GM21367 (cell line): ENCODE data around the gene KDM2B.

ENCODE experiments used
- ATAC-seq: cut with Tn5 transposase; IDR thresholded peaks from one replicate; pipeline ENCODE4 v1.9.1; 2021; ENCODE audit not compliant: unreplicated experiment

The KDM2B gene

DNA sequence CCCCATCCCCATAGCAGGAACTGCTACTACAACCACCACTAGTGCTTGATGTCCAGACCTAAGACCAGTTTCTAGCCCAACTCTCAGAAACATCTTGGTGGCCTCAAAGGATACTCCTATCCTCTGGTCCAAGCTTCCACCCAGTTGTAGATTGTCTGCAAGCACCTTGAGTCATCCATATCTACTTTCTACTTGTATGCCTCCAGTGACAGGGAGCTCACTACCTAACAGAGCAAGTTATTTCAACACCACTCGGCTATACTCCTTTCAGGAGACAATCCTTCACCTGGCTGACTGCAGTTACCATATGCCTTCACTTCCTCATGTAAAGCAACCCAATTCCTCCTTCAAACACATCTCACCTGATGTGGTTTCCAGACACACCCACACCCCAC lies 49.5 kb downstream of the KDM2B start:
- ATAC-seq, result no peak

DNA sequence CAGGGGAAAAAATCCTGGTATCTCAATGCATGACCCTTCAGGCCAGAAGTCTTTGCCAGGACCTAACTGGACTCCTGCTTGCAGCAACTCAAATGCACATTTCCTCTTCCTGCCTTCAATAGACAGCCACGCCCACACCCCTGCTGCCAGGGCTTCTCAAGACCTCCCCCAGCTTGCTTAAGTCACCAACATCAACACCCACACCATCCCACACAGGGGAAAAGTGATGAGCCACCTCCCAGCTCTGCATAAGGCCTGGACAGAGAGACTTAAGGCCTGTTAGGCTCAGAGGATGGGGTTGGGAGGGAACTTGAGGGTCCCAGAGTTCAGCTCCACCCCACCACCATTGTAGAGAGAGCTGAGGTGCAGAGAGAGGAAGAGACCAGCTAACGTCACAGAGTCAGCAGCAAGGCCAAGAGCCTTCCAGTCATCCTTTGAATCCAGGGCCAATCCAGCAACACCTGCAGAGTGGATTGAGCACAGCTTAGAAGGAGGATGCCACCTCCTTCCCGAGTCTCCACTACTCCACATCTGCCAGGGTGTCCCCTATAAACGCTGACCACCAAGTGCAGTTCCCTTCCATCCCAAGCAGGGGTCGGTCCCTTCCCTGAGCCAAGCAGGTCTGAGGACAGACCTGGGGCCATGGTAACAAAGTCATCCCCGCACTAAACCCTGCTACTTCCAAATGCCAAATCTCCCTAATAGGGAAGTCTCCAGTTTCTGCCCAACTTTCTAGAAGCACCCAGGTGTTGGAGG lies 50.0 kb downstream of the KDM2B start:
- no peak for ATAC-seq

DNA sequence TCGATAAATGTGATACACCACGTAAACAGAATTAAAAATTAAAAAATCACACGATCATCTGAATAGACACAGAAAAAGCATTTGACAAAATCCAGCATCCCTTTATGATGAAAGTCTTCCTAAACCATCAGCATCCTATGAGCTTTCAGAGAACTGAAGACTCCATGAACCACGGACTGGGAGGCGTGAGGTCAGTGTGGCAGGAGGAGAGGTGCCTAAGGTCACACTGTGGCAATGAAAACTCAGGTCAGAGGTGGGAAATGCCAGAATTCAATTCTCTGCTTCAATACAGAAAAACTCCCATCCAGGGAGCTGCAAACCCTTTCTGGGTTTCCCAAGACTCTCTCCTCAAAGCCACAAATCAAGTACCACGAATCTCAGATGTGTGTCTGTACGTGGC lies 51.6 kb downstream of the KDM2B start:
- ATAC-seq, result no peak

DNA sequence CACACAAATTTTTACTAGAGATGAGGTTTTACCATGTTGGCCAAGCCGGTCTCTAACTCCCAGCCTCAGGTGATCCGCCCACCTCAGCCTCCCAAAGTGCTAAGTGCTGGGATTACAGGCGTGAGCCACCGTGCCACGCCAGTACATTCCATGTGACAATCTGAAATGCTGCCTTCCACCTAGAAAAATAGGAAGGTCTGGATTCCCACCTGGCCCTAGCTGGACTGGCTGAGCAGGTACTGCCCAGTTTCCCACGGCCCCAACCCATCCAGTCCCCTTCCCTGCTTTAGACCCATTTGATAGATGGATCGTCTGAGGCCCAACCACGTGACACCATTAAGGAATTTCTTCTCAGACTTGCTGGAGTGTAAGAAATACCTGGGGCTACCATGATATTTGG lies 55.4 kb downstream of the KDM2B start:
- ATAC-seq, result no peak

DNA sequence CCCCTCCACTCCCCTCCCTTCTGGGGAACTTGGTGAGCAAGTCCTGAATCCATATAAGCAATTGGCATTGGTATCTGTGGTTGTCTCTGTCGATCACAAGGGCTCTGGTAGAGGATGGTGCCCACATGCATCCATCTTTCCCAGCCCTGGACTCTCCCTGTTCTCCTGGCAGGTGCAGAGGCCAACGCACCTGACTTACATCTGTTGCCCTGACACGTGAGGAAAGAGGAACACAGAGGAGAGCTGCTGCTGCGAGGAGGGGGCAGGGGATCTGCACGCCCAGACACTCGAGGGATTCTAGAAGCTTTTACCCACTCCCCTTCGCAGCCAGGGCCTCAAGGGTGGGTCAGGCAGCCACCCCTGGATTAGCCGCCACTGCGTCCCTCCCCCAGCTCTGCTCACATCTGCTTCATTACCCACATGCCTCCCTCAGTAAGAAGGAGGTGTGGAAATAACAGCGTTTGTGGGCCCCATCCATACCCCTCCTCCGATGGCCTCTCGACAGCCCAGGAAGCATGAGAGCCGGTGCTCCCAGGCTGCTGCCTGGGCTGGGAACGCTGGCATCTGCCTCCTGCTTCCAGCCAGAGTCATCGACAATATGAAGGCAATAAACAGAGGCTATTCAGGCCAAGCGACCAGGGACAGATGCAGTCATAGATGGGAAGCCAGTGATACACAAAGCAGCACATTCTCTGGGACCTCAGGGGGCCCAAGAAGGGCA lies 56.5 kb downstream of the KDM2B start:
- no peak for ATAC-seq

DNA sequence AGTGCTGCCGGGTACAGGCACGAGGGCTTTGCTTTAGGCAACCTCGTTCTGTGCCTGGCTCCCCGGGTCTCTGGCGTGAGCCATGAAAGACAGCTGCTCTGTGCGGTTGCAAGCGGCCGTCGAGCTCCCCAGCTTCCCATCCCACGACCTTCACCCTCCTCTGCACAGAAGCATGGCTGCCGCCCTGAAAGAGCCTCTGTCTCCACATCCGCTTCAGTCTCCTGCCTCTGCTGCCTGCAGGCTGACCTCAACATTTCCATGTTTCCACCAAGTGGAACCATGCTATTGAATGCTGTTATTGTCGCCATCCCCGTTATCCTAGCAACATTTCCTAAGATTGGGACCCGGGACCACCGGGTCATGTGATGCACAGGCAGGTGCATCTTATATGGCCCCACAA lies 57.1 kb downstream of the KDM2B start:
- ATAC-seq, result no peak

DNA sequence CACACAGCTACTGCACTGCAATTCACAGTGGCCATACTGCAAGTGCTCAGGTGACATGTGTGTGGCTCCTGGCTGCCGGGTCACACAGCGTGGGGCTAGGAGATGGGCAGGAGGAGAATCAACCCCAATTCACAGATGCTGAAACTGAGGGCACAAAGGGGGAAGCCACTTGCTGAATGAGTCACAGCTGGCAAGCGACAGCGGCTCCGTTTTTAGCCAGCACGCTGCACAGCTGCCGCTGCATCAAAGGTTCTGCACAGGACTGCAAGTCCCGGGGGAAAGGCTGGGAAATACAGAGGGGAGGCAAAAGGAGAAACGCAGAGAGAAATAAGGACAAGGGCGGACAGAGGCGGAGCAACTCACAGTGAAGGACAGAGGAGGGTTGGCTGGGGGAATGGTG lies 57.9 kb downstream of the KDM2B start:
- no peak for ATAC-seq

DNA sequence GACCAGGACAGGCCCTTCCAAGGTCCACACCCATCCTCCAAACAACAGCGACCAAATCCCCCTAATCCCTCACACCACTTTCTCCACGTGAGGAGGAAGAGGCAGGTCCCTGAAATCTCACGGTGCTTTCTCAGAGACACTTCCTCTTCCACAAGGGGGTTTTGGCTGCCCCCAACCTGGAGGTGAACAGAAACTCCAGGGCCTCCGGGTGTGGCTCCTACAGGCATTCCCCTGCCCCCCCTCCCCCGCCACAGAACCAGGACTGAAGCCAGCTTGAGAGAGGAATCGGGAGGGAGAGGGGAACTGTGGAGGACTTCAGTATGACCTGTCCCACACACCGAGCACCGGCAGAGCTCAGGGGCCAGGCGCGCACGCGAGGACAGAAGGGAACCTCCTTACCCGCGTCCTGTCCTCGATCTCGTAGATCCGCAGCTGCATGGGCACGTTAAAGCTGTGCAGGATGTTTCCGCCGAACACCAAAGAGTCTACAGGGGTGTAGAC lies 60.2 kb downstream of the KDM2B start:
- no peak for ATAC-seq

DNA sequence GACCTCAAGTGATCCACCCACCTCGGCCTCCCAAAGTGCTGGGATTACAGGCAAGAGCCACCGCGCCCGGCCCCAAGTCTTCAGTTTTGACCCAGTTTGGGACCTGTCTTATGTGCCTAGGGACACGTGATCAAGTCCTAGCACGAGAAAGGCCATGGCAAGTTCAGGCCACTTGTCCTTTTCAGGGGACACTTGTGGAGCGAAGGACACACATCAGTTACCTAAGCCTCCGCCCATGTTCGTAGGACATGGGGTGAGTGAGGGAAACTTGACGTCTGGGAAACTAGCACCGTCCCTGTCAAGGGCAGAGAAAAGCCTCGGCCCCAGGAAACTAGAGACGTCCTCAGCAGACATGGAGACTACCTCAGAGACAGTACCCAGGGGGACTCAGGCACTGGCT lies 60.7 kb downstream of the KDM2B start:
- no peak for ATAC-seq

DNA sequence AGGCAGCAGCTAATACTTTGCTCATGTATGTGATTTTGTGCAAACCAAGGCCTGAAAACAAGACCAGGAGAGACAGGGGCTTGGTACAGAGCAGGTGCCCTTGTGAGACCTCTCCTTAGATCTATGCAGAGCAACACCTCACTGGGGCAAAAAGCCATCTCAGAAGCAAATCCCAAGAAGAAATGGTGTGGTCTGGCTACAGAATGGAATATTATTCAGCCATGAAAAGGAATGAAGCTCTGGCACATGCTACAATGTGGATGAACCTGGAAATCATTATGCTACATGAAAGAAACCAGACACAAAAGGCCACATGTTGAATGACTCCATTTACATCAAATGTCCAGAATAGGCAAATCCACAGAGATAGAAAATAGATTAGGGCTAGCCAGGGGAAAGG lies 61.6 kb downstream of the KDM2B start:
- no peak for ATAC-seq

DNA sequence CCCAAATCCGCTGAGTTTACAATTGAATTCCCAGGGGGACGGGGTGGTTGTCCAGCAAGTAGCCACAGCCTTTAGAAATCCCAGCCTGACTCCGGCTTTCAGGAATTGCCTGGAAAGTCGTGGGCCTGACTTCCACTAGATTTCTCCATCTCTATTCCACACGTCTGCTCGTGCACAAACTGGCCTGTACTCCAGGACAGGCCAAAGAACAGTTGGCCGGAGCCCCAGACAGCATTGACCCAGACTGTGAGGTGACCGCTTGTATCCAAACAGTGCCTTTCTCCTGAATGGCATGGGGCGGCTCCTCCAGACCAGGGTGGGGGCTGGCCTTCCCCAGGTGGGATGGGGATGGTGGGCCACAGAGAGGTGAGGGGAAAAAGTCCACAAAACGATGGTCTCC lies 62.2 kb downstream of the KDM2B start:
- ATAC-seq, result no peak

DNA sequence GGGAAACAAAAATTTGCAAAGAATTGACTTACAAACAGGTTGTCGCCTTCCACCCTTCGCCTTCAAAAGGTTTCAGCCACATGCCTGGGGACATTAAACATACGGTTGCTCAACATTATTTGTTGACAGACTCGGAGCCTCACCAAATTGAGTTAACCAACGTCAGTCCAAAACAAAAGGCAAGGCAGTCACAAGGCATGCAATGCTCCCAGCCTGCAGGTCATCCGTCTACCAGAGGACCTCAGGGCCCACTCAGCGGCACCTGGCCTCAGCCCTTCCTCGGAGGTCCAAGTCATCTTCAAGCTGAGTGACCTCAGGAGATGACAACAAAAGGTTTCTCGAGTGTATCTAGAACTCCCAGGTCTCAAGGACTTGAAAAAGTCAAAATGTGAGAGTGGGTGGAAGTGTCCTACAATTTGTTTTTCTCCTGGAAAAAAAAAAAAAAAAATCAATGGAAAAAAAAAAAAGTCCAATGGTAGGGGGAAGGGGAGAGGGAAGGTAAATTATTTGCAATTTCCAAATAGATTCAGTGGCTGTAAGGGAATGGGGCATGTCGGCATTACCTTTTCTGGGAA lies 64.3 kb downstream of the KDM2B start:
- no peak for ATAC-seq

DNA sequence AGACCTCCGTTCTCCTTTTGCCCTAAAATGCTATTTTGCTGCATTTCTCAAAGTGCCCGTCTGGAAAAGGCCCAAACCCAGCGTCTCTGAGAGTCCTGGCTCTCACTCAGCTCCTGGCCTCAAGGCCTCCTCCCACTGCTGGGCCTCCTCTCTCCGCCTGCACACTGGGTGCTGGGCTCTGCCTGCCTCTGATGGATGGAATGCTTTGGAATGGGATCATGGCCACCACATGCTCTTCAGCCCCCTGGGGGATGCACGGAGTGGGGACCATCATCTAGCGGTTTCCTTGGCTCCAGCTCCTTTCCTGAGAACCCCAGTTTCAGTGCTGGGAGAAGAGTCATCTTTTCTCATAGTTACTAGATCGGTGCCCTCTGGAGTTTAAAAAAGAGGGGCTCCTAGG lies 65.2 kb downstream of the KDM2B start:
- no peak for ATAC-seq

DNA sequence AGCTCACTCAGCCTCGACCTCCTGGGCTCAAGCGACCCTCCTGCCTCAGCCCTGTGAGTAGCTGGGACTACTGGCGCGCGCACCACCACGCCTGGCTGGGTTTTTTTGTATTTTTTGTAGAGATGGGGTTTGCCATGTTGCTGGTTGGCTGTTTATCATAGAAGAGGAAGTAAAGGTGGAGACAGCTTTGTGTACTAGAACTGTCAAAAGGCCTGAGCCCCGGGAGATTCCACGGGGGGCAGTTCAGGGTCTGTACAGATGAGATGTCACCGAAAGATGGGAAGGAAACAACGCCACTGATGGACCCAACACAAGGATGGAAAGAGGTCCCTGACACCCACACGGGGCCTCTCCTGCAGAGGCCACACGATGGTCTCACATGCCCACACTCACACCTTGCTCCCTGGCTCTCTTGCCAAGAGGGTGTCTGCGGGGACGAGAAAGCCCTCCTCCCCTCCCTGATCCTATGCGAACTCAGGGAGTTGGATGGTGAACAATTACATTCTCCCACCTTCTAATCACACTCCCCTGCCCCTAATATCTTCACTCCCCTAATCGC lies 66.6 kb downstream of the KDM2B start:
- peak; percentile 44 for ATAC-seq

DNA sequence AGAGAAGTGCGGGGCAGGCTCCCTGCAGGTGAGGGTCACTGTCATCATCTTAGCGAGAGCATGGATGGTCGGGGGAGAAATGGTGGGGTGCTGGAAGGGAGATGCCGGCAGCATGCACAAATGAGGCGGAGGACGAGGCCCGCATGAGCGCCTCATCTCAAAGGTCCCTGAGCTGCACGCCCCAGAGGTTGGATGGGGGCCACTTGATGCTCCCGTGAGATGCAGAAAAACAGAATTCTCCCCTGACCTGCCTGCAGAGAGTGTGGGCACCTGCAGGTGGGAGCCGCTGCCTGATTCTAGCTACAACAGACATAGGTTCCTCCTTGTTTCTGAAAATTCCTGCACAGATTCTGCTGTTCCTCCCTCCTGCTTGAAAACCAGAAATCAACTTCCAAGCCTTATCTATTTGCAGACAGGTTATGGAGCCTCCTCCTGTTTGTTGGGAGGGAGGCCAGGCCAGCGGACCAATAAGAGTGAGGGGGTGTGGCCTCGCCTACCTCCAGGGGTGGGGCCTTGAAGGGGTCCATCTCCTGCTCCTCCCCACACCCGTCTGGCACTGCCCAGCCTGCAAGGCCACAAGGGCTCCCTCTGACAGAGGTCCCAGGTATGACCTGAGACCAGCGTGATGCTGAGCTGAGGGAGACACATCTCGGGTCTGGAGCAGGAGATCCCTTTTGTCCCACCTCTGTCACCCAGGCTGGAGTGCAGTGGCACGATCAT lies 67.2 kb downstream of the KDM2B start:
- peak; percentile 43 for ATAC-seq

DNA sequence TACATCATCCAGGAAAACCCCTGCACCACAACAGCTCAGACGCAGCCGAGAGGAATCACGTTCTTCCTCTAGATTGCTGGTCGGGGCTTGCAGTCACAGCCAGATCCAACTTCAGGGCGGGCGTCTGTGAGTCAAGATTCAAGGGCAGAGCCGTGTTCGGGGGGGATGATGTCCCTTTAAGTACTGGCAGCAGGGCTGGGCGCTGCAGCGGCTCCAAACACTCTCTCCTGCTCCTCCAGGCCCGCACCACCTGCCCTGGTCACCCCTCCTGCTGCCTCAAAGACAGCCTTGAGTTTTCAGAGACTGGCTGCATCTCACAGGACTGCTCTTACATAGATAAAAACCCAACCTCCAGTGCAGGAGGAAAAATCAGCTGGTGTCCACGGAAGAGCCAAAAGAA lies 68.3 kb downstream of the KDM2B start:
- ATAC-seq, result no peak

DNA sequence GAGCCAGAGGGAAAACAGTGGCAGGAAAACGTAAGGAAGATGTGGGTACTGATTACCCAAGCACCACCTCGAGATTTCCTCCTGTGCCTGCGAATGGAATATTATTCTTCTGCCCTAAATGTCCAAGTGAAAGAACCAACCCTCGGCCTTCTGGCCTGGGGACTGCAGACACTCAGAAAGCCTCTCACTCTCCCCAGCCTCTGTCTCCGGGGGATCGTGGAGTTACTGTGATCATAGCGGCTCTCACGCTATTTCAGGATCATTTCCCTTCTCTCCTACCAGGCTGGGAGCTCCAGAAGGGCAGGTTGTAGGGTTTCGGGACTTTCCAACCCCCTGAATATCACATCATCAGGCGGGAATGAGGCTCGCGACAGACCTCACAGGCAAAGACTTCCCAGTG lies 68.9 kb downstream of the KDM2B start:
- no peak for ATAC-seq

DNA sequence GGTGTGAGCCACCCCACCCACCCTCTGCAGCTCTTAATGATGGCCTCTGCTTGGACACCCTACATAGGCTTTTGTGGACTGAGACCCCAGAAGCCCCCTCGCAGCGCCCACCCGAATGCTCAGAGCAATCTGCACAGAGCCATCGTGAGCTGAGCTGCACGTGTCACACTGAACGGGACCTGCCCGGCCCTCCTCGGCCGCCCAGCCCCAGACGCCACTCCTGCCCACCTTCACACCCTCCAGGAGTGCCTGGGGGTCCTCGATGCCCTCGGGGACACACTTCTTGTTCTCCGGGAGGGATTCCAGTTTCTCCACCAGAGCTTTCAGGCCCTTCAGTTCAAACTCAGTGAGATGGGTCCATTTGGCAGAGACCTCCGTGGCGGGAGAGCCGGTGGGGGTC lies 71.5 kb downstream of the KDM2B start:
- no peak for ATAC-seq

DNA sequence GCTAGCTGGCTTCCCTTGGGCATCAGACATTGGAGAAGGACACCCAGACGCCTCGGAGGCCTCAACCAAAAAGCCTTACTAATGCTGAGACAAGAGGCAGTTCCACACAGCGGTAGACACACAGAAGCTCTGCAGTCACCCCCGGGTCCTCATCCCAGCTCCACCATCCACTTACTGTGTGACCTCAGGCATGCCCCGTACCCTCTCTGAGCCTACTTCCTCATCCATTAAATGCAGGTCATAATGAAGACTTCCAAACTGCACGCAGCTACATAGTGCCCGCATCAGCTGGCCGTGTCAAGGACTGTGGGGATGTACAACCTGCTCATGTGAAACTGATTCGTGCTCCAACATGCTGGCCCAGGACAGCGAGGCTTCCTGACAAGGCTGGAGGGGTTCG lies 72.3 kb downstream of the KDM2B start:
- no peak for ATAC-seq

DNA sequence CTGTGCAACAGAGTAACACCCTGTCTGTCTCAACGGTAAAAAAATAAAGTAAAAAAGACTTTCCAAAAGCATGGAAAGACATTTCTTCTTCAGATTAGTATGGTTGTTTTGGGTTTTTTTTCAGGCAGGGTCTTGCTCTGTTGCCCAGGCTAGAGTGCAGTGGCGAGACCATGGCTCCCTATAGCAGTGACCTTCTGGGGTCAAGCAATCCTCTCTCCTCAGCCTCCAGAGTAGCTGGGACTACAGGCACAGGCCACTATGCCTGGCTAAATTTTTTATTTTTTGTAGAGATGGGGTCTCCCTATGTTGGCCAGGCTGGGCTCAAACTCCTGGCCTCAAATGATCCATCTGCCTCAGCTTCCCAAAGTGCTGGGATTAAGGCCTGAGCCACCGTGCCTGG lies 72.8 kb downstream of the KDM2B start:
- ATAC-seq, result no peak

DNA sequence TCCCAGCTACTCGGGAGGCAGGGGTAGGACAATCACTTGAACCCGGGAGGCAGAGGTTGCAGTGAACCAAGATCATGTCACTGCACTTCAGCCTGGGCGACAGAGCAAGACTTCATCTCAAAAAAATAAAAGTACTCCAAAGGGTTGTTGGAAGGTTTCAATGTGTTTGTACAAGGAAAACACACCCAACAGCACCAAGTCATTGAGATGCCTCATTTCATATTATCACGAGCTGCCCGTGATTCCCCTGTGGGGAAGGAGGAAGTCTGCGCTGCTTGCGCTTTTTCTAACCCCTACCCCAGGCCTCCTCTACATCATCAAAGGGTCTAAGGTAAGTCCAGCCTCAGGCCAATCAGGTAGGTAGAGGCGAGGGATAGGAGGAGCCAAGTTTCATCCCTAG lies 73.6 kb downstream of the KDM2B start:
- no peak for ATAC-seq
